Adrenal gland (tissue), 5 donors: Measurements from ENCODE around the gene PRR5.

Experiments
- CTCF ChIP-seq, 6 experiments: fragments of 450-650 bp in 4 of 6; fragments of 200-600 bp in 2 of 6; sonication (generic) in 1 of 6; IDR thresholded peaks; 1 replicate in 5 of 6; 2 replicates in 1 of 6; pipeline versions ENCODE4 v1.5.1 to v1.8.0; 2016 to 2021; ENCODE audit warnings: antibody characterized with exemption in 6 of 6, mild to moderate bottlenecking in 2 of 6, moderate library complexity in 1 of 6
- POLR2A ChIP-seq, 2 donors: fragments of 450-650 bp; IDR thresholded peaks; one replicate each; pipeline ENCODE4 v1.6.1; 2017; ENCODE audit warnings: antibody characterized with exemption in 2 of 2, mild to moderate bottlenecking in 2 of 2, moderate library complexity in 1 of 2
- donor health status: DM: no; HTN: no; CAD: no.

GRCh38 chr22:44668190-44668885 lies 33.7 kb upstream of the PRR5 start:
- TF ChIP-seq CTCF (IDR thresholded peaks at IDR 0.05) (no peak), POLR2A (IDR thresholded peaks at IDR 0.05) (no peak)
